NCI-H1417 (cell line): ENCODE results near the gene GPR162.

Experiments used
- DNase-seq, 3 experiments: peaks; one replicate each; lab custom pipeline; 2025; lab: John Stamatoyannopoulos, UW

Gene GPR162, protein sequence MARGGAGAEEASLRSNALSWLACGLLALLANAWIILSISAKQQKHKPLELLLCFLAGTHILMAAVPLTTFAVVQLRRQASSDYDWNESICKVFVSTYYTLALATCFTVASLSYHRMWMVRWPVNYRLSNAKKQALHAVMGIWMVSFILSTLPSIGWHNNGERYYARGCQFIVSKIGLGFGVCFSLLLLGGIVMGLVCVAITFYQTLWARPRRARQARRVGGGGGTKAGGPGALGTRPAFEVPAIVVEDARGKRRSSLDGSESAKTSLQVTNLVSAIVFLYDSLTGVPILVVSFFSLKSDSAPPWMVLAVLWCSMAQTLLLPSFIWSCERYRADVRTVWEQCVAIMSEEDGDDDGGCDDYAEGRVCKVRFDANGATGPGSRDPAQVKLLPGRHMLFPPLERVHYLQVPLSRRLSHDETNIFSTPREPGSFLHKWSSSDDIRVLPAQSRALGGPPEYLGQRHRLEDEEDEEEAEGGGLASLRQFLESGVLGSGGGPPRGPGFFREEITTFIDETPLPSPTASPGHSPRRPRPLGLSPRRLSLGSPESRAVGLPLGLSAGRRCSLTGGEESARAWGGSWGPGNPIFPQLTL

DNA sequence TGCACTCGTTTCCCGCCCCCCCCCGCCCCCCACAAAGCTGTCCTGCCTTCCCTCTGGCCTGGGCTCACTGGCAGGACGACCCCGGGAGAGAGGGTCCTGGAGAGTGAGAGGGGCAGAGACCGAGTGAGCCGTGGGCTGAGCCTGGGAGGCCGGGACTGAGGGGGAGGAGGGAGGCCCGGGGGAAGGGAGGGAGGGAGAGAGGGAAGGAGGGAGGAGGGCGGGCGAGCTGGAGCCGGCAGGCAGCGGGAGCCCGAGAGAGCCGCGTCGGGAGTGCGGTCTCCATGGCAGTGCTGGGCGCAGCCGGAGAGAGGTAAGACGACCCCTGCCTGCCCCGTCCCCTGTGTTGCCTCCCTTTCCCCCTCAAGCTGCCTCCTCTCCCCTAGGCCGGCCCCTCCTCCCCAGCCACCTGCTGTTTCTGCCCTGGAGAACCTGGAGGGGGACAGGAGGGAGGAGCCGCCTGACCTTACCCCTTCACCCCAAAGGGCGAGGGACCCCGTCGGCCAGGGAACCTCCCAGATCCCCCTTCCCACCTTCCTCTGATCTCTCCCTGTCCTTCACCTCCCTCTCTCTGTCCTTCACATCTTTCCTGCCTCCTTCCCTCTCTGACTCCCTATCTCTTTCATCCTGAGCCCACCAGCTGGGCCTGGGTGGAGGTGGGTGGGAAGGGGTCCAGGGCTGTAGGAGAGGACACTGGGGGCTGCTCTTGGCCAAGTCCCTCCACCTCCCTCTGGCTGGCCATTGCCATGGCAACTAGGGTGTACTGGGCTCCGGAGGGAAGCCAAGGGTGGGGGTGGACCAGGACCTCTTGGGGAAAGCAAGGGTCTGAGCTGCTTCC is at the start of gene GPR162:
Gene GPR162 (plus strand): TSS at position 231 of the 835 bp plus-strand sequence. CDS start 2,078 bp downstream, outside the sequence.
- peak; percentile 60 to 91 (median 87) for DNase-seq

DNA sequence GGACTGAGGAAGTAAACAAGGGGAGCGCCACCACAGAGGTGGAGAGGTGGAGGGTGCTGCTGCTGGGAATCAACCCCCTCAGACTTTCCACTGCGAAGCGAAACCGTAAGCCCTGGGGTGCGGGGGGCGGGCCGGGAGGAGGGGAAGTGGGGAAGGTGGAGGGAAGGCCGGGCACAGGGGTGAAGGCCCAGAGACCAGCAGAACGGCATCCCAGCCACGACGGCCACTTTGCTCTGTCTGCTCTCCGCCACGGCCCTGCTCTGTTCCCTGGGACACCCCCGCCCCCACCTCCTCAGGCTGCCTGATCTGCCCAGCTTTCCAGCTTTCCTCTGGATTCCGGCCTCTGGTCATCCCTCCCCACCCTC is 49.3 kb upstream of the GPR162 start, which contains the start of gene LAG3:
Gene LAG3 (plus strand): TSS at position 190 of the 365 bp plus-strand sequence. CDS start 333 bp downstream, outside the sequence.
- no peak for DNase-seq

DNA sequence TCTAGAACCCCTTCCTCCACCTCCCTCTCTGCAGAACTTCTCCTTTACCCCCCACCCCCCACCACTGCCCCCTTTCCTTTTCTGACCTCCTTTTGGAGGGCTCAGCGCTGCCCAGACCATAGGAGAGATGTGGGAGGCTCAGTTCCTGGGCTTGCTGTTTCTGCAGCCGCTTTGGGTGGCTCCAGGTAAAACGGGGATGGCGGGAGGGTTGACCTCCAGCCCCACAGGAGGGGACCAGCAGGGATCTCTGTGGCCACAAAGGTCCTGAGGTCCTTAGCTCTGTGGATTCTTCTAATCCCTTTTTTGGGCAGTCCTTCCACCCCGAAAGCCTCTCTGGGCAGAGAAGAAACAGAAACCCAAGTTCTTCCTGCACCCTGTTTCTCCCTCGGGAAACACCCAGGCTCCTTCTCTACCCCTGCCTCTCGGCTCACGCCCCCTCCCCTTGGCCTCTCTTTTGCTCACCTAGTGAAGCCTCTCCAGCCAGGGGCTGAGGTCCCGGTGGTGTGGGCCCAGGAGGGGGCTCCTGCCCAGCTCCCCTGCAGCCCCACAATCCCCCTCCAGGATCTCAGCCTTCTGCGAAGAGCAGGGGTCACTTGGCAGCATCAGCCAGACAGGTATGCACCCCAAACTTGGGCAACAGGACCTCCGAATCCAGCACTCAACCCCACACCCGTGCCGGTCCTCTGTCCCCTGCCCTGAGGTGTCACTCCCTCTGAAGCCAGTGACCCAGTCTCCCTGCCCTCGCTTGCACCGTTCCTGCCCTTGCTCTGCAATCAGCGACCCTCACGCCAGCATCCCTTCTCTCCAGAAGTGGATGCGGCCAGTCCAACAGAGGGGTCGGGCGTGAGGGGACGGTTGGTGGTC is 48.7 kb upstream of the GPR162 start:
- DNase-seq: no peak

DNA sequence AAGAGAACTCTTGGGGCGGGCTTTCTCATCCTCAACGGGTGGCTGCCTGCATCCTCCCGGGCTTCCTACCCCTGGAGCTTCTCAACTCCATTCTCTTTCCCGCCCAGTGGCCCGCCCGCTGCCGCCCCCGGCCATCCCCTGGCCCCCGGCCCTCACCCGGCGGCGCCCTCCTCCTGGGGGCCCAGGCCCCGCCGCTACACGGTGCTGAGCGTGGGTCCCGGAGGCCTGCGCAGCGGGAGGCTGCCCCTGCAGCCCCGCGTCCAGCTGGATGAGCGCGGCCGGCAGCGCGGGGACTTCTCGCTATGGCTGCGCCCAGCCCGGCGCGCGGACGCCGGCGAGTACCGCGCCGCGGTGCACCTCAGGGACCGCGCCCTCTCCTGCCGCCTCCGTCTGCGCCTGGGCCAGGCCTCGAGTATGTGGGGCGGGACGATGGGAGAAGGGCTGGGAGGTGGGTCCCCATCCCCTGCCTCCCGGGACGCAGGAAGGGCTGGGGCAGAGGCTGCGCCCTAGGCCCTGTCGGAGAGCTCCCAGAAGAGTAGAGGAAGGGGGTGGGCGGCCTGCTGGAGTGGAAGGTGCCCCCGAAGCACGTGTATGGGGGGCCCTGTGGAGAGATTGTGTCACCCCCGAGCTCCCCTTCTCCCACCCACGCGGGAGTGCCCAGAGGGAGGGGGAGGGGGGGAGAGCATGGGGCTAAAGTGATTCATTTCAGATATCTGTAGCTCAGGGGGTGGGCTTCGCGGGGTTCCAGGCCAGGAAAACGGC is 47.9 kb upstream of the GPR162 start:
- no peak for DNase-seq

DNA sequence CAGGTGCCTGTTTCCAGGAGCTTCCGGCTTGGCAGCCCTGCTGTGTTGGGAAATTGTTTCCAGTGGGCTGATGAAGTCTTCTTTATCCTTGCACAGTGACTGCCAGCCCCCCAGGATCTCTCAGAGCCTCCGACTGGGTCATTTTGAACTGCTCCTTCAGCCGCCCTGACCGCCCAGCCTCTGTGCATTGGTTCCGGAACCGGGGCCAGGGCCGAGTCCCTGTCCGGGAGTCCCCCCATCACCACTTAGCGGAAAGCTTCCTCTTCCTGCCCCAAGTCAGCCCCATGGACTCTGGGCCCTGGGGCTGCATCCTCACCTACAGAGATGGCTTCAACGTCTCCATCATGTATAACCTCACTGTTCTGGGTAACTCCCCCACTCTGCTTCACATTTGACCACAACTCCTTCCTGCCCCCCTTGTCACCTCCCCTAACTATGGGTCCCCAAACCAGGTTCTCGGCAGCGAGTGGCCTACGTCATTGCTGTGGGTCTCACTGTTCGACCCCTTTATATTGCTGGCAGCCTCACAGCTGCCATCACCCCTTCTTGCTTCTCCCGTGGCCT is 47.0 kb upstream of the GPR162 start:
- no peak for DNase-seq

DNA sequence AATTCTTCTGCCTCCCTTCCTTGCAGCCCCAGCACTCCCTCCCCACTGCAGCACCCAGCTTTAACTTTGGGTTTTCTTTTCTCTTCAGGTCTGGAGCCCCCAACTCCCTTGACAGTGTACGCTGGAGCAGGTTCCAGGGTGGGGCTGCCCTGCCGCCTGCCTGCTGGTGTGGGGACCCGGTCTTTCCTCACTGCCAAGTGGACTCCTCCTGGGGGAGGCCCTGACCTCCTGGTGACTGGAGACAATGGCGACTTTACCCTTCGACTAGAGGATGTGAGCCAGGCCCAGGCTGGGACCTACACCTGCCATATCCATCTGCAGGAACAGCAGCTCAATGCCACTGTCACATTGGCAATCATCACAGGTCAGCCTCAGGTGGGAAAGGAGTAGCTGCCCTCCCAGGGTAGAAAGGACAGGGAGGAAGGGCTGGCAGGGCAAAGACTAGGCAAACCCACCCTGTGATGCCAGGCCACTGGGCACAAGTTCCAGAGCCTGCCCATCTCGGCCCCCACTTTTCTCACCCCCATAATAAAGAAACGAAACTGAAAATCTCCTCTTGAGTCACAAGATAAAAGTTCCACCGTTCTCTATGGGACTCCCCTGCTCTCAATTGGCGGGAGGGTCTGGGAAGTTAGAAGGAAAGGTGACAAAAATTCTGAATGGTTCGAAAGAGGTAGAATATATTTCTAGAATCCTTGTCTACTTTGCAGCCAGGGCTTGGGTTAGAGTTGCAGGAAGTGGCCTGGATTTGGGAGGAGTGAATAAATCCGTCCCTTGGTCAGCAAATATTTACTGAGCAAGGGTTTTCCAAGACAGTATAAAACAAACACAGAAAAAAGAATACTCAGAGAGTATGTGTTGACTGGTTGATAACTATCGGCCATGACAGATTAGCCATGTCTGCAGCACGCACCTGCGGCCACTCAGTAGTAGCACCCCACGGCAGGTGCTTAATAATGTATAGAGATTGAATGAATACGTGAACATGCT is 46.1 kb upstream of the GPR162 start:
- peak in 2 of 3 experiments; percentile 8 to 41 for DNase-seq

DNA sequence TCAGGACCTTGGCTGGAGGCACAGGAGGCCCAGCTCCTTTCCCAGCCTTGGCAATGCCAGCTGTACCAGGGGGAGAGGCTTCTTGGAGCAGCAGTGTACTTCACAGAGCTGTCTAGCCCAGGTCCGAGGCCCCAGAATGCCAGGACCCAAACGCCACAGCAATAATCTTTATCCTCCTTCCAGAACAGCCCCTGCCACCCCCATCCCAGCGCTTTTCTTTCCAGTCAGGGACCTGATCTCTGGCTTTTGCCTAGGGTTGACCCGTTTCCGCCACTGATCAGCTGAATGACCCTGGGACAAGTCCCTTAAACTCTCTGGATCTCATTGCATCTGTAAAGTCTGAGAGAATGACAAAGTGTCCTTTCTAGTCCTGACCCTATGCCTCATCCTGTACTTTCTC is 44.2 kb upstream of the GPR162 start:
- no peak for DNase-seq

DNA sequence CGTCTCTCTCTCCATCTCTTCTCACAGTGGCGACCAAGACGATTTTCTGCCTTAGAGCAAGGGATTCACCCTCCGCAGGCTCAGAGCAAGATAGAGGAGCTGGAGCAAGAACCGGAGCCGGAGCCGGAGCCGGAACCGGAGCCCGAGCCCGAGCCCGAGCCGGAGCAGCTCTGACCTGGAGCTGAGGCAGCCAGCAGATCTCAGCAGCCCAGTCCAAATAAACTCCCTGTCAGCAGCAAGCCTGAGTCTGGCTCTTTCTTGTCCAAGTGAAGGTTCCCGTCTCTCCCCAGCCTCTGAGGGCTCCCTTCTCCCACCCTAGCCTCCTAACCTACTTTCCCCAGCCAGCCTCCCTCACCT is 43.4 kb upstream of the GPR162 start:
- peak; percentile 15 to 52 (median 42) for DNase-seq

DNA sequence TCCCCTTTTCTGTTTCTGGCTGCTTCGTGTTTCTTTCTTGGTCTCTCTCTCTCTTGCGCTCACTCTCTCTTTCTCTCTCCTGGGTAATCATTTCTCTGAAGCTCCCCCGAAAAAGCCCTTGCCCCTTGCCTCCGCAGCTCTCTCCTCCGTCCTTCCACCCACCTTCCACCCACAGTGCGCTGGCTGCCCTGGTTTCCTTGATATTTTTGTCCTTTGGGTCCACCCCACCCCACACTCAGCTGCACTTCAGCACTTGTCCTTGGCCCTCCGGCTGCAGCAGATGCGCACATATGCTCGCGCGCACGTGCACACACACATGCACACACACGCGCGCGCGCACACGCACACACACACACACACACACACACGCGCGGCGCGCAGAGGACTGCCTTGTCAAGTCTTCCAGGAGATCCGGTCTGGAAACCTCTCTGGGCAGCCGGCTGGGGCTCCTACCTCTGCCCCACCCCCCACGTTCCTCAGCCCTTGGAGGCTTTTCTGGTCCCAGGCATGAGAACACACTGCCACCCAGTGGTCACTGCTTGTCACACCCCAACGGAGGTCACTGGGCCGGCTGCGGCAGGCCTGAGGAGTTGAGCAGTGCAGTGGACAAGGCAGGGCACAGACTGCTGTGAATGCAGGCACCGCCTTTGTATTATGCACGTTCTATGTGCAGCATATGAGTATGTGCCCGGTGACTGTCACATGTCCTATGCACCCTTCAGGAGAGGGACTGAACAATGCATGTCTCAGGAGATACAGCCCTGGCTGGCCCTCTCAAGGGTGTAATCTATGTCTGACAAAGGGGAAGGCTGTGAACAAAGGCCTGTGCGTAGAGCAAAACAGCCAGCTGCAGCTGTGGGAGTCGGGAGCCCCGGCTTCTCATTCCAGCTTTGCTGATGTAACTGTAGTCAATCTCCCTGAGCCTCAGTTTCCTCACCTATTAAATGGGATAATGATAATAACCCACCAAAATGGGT is 42.8 kb upstream of the GPR162 start:
- DNase-seq: peak; percentile 93 to 98 (median 95)

DNA sequence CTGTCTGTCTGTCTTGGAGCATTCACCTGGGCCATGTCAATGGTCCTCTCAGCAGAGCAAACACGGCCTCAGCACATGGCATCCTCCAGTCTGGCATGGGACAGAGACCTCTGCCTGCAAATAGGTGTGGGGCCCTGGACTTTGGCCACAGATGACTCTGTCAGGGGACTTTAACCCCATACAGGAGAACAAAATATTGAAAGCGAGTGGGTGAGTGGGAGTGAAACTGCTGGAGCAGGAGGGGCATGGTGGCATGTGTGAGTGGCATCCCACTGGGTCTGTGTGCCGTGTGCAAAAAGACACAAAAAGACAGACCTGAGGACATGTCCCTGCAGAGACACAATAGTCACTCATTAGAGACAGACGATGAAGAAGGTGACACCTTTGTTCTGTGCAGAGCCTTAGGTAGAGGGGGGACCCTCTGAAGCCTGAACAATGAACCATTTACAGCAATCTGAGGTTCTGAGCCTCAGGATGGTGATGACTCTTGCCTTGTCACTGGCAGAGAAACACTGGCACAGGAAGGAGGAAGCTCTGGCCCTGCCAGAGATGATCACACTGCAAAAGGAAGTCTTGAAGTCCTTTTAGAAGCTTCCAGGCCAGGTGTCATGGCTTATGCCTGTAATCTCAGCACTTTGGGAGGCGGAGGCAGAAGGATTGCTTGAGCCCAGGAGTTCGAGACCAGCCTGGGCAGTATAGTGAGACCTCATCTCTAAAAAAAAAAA is 41.8 kb upstream of the GPR162 start:
- DNase-seq: no peak

DNA sequence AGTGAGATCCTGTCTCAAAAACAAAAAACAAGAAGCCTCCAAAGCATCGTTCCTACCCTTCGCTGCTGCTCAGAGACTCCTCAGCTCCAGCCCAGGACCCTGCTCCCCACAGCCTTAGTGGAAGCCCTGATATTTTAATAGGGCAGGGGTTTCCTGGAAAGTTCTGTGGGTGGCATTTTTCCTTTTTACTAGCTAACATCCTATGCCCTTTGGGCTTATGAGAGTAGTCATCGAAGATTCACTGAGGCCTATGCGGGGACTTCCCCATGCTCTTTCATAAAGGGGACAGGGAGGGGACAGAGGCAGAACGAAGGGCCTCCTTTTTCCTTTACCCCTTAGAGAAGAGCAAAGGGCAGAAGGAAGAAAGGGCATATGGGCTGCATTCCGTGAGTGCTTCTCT is 41.0 kb upstream of the GPR162 start:
- DNase-seq: no peak

DNA sequence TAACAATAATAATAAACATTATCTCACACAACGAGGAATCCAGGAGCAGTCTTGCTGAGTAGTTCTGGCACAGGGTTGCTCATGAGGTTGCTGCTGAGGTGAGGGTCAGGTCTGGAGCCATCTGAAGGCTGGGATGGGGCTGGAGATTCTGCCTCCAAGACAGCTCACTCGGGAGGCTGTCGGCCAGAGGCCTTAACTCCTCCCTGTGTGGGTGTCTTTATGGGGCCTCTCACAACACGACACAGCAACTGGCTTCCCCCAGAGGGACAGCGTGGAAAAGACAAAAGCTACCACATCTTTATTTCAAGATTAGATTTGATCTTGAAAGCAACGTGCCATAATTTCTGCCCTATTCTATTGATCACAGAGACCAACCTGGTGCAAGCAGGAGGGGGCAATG is 39.5 kb upstream of the GPR162 start:
- no peak for DNase-seq

DNA sequence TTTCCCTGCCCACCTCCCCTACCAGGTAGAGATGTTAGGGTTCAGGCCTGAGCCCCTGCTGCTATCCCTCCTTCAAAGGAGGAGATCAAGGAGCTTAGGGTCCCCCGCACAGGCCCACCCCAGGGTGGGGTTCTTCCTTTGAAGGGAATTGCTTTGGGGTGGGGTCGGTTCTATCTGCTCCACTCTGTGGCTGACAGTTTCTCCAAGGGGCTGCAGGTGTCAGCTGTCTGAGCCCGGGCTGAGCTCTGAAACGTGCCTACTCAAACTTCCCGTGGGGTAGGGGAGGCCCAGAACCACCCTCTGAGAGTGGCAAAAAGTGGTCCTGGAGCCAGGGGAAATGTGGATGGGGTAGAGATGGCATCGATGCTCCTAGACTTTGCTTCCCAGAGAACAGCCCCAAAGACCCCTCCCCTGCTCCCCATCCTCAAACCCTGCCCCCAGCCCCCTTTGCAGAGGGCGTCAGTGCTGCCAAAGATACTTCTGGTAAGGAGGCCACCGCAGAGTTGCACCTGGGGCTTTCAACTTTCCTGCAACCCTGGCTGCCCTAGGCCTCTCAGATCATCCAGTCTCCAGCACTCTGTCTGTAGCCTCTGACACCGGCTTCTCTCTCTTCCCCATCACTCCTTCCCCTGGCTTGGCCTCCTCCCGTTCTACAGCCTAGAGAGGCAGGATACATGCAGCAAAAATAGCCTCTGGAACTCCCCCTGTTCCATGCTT is 38.6 kb upstream of the GPR162 start:
- DNase-seq: no peak

DNA sequence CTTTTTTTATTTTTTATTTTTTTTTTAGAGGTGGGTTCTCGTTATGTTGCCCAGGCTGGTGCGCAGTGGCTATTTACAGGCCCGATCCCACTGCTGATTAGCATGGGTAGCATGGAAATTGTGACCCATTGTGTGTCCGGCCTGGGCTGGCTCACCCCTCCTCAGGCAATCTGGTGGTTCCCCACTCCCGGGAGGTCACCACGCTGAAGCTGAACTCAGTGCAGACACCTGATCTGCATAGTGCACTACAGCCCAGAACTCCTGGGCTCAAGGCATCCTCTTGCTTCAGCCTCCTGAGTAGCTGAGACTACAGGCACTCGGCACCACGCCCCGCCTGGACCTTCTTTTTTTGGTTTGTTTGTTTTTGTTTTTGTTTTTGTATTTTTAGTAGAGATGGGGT is 37.8 kb upstream of the GPR162 start:
- no peak for DNase-seq

DNA sequence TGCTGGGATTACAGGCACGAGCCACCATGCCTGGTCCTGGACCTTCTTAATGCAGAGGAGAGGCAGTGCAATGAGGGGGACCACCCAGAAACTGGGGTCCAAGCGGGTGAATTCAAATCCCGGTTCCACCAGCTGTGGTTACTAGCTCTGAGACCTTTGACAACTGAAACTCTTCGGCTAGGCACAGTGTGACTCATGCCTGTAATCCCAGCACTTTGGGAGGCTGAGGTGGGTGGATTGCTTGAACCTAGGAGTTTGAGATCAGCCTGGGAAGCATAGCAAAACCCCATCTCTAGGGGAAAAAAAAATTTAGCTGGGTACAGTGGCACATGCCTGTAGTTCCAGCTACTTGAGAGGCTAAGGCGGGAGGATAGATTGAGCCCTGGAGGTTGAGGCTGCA is 37.3 kb upstream of the GPR162 start:
- no peak for DNase-seq

DNA sequence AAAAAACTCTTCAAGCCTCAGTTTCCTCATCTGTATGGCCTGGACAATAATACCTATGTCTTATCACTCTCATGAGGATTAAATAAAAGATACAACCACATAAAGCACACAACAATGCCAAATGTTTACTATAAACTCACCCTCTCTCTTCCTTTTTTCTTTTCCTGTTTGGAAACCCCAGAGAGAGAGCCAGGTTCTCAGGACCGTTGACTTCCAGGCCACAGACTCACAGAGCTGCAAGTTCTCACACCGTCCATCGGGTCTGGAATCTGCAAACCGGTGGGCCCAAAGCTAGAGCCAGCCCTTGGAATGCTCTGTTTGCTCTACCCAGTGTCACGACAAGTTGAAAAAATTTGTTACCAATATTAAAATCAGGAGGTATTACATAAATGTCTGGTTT is 36.9 kb upstream of the GPR162 start:
- no peak for DNase-seq
